ENCODE measurements around the gene NRARP. TPM values are rescaled to one million over a fixed set of nuclear protein-coding genes. Genes with fewer than 3 reads are reported as not detected.
"Not testable (repeated sequence)": the region's sequence is repeated elsewhere in the genome, so short reads cannot be mapped to it uniquely, and the experiment has no call there.

Gene NRARP
- total and polyA plus RNA-seq, 4 donors, result 0.48 to 1.3 (median 0.93) TPM; not detected in 1

DNA sequence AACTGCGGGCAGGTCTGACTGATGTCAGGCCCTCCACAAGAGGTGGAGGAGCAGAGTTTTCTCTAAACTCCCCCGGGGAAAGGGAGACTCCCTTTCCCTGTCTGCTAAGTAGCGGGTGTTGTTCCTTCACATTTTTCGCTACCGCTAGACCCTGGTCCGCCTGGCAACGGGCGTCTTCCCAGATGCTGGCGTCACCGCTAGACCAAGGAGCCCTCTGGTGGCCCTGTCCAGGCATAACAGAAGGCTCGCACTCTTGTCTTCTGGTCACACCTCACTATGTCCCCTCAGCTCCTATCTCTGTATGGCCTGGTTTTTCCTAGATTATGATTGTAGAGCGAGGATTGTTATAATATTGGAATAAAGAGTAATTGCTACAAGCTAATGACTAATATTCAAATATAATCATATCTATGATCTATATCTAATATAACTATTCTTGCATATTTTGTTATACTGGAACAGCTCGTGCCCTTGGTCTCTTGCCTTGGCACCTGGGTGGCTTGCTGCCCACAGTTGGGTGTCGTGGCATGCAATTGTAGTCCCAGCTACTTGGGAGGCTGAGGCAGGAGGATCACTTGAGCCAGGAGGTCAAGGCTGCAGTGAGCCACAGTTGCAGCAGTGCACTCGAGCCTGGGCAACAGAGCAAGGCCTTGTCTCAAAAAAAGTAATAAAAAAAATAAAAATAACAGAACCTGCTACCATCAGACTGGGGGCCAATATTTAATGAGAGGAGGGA lies 39.7 kb downstream of the NRARP start:
- WGBS, result 43% methylated on average over 15 of the region's 15 CpGs
- not testable (repeated sequence) for H3K9ac ChIP-seq (ENCODE audit: low read depth in 1 of 2, low read length in 2 of 2); H3K4me3 ChIP-seq (ENCODE audit: low read depth in 1 of 3, low read length in 3 of 3); H3K9me3 ChIP-seq (ENCODE audit: control insufficient read depth in 4 of 4, low read length in 3 of 4); H3K27me3 ChIP-seq (ENCODE audit: control insufficient read depth in 4 of 4, insufficient read depth in 4 of 4, low read length in 3 of 4); DNase-seq (ENCODE audit: low spot score); H3K27ac ChIP-seq (ENCODE audit: low read depth in 1 of 2, low read length in 2 of 2)
- Histone ChIP-seq H3K4me1 (ENCODE audit: control insufficient read depth in 4 of 4, insufficient read depth in 4 of 4, low read length in 3 of 4) (peaks cover 2 to 11% (median 6%) of the 10 kb centered on the region in 4 donors), H3K36me3 (ENCODE audit: control insufficient read depth in 4 of 4, insufficient read depth in 3 of 4, low read depth in 1 of 4, low read length in 3 of 4) (peaks cover 9 to 16% (median 12%) of the 10 kb centered on the region in 4 donors)
- TF ChIP-seq RAD21 (IDR thresholded peaks at IDR 0.05), result peak in 1 of 2 donors; percentile 57
- peak; percentile 27 for TF ChIP-seq CTCF (IDR thresholded peaks at IDR 0.05; ENCODE audit: low read depth, low read length, missing input control)

DNA sequence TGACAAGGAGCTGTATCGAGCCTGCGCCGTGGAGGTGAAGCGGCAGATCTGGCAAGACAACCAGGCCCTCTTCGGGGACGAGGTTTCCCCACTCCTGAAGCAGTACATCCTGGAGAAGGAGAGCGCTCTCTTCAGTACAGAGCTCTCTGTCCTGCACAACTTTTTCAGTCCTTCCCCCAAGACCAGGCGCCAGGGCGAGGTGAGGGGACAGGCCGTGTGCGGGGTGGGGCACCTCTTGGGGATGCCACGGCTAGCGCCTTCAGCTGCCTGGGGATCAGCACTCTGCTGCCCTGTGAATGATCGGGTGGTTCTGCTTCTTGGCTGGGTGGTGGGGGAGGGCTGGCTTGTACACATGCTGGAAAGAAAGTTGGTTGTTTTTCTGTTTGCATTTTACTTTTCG lies 45.2 kb downstream of the NRARP start:
- Histone ChIP-seq H3K27me3 (ENCODE audit: control insufficient read depth in 4 of 4, insufficient read depth in 4 of 4, low read length in 3 of 4) (no peaks in the 10 kb centered on the region), H3K36me3 (ENCODE audit: control insufficient read depth in 4 of 4, insufficient read depth in 3 of 4, low read depth in 1 of 4, low read length in 3 of 4) (peaks cover 3 to 7% (median 6%) of the 10 kb centered on the region in 4 donors), H3K4me3 (ENCODE audit: low read depth in 1 of 3, low read length in 3 of 3) (no peak overlapping the region), H3K27ac (ENCODE audit: low read depth in 1 of 2, low read length in 2 of 2) (no peak overlapping the region), H3K9me3 (ENCODE audit: control insufficient read depth in 4 of 4, low read length in 3 of 4) (no peaks in the 10 kb centered on the region), H3K4me1 (ENCODE audit: control insufficient read depth in 4 of 4, insufficient read depth in 4 of 4, low read length in 3 of 4) (peaks cover 10 to 34% (median 21%) of the 10 kb centered on the region in 4 donors), H3K9ac (ENCODE audit: low read depth in 1 of 2, low read length in 2 of 2) (no peak overlapping the region)
- no peak for DNase-seq (ENCODE audit: low spot score)
- TF ChIP-seq, protein P1, sequence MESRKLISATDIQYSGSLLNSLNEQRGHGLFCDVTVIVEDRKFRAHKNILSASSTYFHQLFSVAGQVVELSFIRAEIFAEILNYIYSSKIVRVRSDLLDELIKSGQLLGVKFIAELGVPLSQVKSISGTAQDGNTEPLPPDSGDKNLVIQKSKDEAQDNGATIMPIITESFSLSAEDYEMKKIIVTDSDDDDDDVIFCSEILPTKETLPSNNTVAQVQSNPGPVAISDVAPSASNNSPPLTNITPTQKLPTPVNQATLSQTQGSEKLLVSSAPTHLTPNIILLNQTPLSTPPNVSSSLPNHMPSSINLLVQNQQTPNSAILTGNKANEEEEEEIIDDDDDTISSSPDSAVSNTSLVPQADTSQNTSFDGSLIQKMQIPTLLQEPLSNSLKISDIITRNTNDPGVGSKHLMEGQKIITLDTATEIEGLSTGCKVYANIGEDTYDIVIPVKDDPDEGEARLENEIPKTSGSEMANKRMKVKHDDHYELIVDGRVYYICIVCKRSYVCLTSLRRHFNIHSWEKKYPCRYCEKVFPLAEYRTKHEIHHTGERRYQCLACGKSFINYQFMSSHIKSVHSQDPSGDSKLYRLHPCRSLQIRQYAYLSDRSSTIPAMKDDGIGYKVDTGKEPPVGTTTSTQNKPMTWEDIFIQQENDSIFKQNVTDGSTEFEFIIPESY (IDR thresholded peaks at IDR 0.05), result no peak
- TF ChIP-seq FOXA1 (IDR thresholded peaks at IDR 0.05) (no peak), RAD21 (IDR thresholded peaks at IDR 0.05) (no peak), GABPA (IDR thresholded peaks at IDR 0.05 in 1 of 2, conservative IDR thresholded peaks at IDR 0.05 in 1 of 2) (no peak), HNF4G (IDR thresholded peaks at IDR 0.05) (no peak), RXRA (IDR thresholded peaks at IDR 0.05) (no peak), FOXA2 (IDR thresholded peaks at IDR 0.05) (no peak), HNF4A (conservative IDR thresholded peaks at IDR 0.05) (no peak), SP1 (IDR thresholded peaks at IDR 0.05) (no peak), TAF1 (conservative IDR thresholded peaks at IDR 0.05) (no peak), NR2F2 (IDR thresholded peaks at IDR 0.05) (no peak), YY1 (IDR thresholded peaks at IDR 0.05) (no peak), CTCF (IDR thresholded peaks at IDR 0.05; ENCODE audit: low read depth, low read length, missing input control) (no peak), EGR1 (IDR thresholded peaks at IDR 0.05; ENCODE audit: low read depth in 2 of 2) (no peak), JUND (IDR thresholded peaks at IDR 0.05) (no peak)
- TF ChIP-seq, protein P2, sequence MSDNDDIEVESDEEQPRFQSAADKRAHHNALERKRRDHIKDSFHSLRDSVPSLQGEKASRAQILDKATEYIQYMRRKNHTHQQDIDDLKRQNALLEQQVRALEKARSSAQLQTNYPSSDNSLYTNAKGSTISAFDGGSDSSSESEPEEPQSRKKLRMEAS (IDR thresholded peaks at IDR 0.05), result no peak
- TF ChIP-seq, protein P3, sequence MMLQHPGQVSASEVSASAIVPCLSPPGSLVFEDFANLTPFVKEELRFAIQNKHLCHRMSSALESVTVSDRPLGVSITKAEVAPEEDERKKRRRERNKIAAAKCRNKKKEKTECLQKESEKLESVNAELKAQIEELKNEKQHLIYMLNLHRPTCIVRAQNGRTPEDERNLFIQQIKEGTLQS (IDR thresholded peaks at IDR 0.05), result no peak
- TF ChIP-seq, protein P4, sequence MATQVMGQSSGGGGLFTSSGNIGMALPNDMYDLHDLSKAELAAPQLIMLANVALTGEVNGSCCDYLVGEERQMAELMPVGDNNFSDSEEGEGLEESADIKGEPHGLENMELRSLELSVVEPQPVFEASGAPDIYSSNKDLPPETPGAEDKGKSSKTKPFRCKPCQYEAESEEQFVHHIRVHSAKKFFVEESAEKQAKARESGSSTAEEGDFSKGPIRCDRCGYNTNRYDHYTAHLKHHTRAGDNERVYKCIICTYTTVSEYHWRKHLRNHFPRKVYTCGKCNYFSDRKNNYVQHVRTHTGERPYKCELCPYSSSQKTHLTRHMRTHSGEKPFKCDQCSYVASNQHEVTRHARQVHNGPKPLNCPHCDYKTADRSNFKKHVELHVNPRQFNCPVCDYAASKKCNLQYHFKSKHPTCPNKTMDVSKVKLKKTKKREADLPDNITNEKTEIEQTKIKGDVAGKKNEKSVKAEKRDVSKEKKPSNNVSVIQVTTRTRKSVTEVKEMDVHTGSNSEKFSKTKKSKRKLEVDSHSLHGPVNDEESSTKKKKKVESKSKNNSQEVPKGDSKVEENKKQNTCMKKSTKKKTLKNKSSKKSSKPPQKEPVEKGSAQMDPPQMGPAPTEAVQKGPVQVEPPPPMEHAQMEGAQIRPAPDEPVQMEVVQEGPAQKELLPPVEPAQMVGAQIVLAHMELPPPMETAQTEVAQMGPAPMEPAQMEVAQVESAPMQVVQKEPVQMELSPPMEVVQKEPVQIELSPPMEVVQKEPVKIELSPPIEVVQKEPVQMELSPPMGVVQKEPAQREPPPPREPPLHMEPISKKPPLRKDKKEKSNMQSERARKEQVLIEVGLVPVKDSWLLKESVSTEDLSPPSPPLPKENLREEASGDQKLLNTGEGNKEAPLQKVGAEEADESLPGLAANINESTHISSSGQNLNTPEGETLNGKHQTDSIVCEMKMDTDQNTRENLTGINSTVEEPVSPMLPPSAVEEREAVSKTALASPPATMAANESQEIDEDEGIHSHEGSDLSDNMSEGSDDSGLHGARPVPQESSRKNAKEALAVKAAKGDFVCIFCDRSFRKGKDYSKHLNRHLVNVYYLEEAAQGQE (IDR thresholded peaks at IDR 0.05), result no peak
- WGBS, result 94% methylated on average over 15 of the region's 15 CpGs

Data from liver (tissue), 9 donors.